HEK293 (cell line): ENCODE measurements around the gene MYL10.

Experiments used
- CTCF ChIP-seq: fragments of 450-650 bp; formaldehyde crosslinking; IDR thresholded peaks from 2 replicates; pipeline ENCODE4 v1.5.1; 2016; ENCODE audit warnings: missing biosample characterization, missing genetic modification characterization
- TCF7L2 ChIP-seq: IDR thresholded peaks from 2 replicates; pipeline ENCODE4 v1.6.1; 2011; ENCODE audit warnings: low read depth, mild to moderate bottlenecking, inconsistent platforms, low read length, moderate library complexity, borderline replicate concordance
- ZBTB17 ChIP-seq: fragments of 450-650 bp; formaldehyde crosslinking; IDR thresholded peaks from 2 replicates; pipeline ENCODE4 v1.5.1; 2016; ENCODE audit warnings: missing biosample characterization, missing genetic modification characterization
- ZNF121 ChIP-seq: fragments of 450-650 bp; formaldehyde crosslinking; IDR thresholded peaks from 2 replicates; pipeline ENCODE4 v1.5.1; 2016; ENCODE audit warnings: missing biosample characterization, missing genetic modification characterization

- TF ChIP-seq CTCF (tag by site-specific recombination) = no peak
- no peak for TF ChIP-seq ZNF121 (tag by site-specific recombination)
- TF ChIP-seq TCF7L2 = no peak
- TF ChIP-seq ZBTB17 (tag by site-specific recombination) = no peak
Measured at GRCh38 chr7:101657171-101657570, 28.1 kb upstream of the MYL10 start.
